GM12891 (cell line): ENCODE measurements around the gene PSMD9.
"Not testable (repeated sequence)": the region's sequence is repeated elsewhere in the genome, so short reads cannot be mapped to it uniquely, and the experiment has no call there.

Experiments
- DNase-seq: peaks from one replicate; pipeline ENCODE4 v3.0.0; 2011; ENCODE audit warnings: low spot score; ENCODE audit not compliant: insufficient read length
- FAIRE-seq: peaks from 2 replicates; lab custom pipeline; 2011; peaks lifted over from hg19 to GRCh38; lab: Jason Lieb, UNC
- PAX5 ChIP-seq: IDR thresholded peaks from 2 replicates; pipeline ENCODE4 v1.6.1; 2011; ENCODE audit warnings: low read length, moderate library complexity, mild to moderate bottlenecking; ENCODE audit not compliant: insufficient read depth, severe bottlenecking
- POLR2A ChIP-seq: IDR thresholded peaks from 2 replicates; pipeline ENCODE4 v1.6.1; 2011; ENCODE audit warnings: low read depth, low read length, control low read depth
- POLR2AphosphoS5 ChIP-seq: IDR thresholded peaks from 2 replicates; pipeline ENCODE4 v1.6.1; 2011; ENCODE audit warnings: low read depth, low read length, control low read depth
- POU2F2 ChIP-seq: IDR thresholded peaks from 2 replicates; pipeline ENCODE4 v1.6.1; 2011; ENCODE audit warnings: low read depth, mild to moderate bottlenecking, control low read depth, low read length, moderate library complexity
- SPI1 ChIP-seq: IDR thresholded peaks from 2 replicates; pipeline ENCODE4 v1.6.1; 2011; ENCODE audit warnings: low read depth, low read length, control low read depth
- TAF1 ChIP-seq: IDR thresholded peaks from 2 replicates; pipeline ENCODE4 v1.6.1; 2011; ENCODE audit warnings: low read depth, low read length, control low read depth

The PSMD9 gene

GRCh38 chr12:121857322-121858246 is 31.0 kb upstream of the PSMD9 start:
- FAIRE-seq (no peak), DNase-seq (no peak)

GRCh38 chr12:121858318-121858661 is 30.3 kb upstream of the PSMD9 start:
- no peak for FAIRE-seq
- TF ChIP-seq POLR2A (no peak), SPI1 (no peak), TAF1 (no peak), POLR2AphosphoS5 (no peak), PAX5 (no peak), POU2F2 (no peak)

More at GRCh38 chr12:121857322-121858246, 31.0 kb upstream of the PSMD9 start:
- TF ChIP-seq POLR2AphosphoS5, result no peak
- TF ChIP-seq TAF1, result no peak
- TF ChIP-seq POU2F2, result no peak
- no peak for TF ChIP-seq POLR2A
- TF ChIP-seq SPI1, result no peak
- no peak for TF ChIP-seq PAX5

GRCh38 chr12:121858662-121859572 is 29.7 kb upstream of the PSMD9 start, which contains the start of gene HPD:
TSS of gene HPD (minus strand) at chr12:121858859. CDS start at chr12:121858823, 36 bp downstream.
- TF ChIP-seq PAX5 (no peak), SPI1 (no peak), POLR2AphosphoS5 (no peak), POU2F2 (no peak), POLR2A (no peak), TAF1 (no peak)
- FAIRE-seq (no peak), DNase-seq (no peak)

More at GRCh38 chr12:121858318-121858661, 30.3 kb upstream of the PSMD9 start:
- no peak for DNase-seq

GRCh38 chr12:121860257-121860656 is 28.3 kb upstream of the PSMD9 start:
- FAIRE-seq, result no peak
- TF ChIP-seq PAX5, result no peak
- no peak for DNase-seq

GRCh38 chr12:121860699-121861098 is 27.9 kb upstream of the PSMD9 start:
- not testable (repeated sequence) for DNase-seq, FAIRE-seq

- DNase-seq, result no peak
- FAIRE-seq, result no peak
- TF ChIP-seq POLR2A, result no peak
- no peak for TF ChIP-seq PAX5
- TF ChIP-seq TAF1, result no peak
- TF ChIP-seq POU2F2, result no peak
- TF ChIP-seq POLR2AphosphoS5, result no peak
- no peak for TF ChIP-seq SPI1
Observed at GRCh38 chr12:121861636-121862254, 26.8 kb upstream of the PSMD9 start.

GRCh38 chr12:121866331-121866730 is 22.3 kb upstream of the PSMD9 start:
- FAIRE-seq, result no peak

GRCh38 chr12:121869229-121869628 is 19.4 kb upstream of the PSMD9 start:
- not testable (repeated sequence) for DNase-seq, FAIRE-seq

More at GRCh38 chr12:121866331-121866730, 22.3 kb upstream of the PSMD9 start:
- DNase-seq, result no peak
- TF ChIP-seq SPI1 (no peak), PAX5 (no peak), POU2F2 (no peak), POLR2AphosphoS5 (no peak), TAF1 (no peak), POLR2A (no peak)

GRCh38 chr12:121871467-121871866 is 17.1 kb upstream of the PSMD9 start:
- TF ChIP-seq SPI1 (no peak), TAF1 (no peak), PAX5 (no peak), POLR2AphosphoS5 (no peak), POLR2A (no peak), POU2F2 (no peak)
- FAIRE-seq (no peak), DNase-seq (no peak)
